Hematopoietic multipotent progenitor cell treated with erythropoietin and hydrocortisone succinate and interleukin-3 and kit ligand, for 15 days (in vitro differentiated cells): ENCODE measurements around the gene SLC22A23.

Experiments
- DNase-seq: peaks from one replicate; pipeline ENCODE4 v3.0.0-alpha.2; 2015; ENCODE audit warnings: low spot score

SLC22A23 gene

GRCh38 chr6:3283241-3283640 is 173.6 kb downstream of the SLC22A23 start:
- DNase-seq: no peak

DNA sequence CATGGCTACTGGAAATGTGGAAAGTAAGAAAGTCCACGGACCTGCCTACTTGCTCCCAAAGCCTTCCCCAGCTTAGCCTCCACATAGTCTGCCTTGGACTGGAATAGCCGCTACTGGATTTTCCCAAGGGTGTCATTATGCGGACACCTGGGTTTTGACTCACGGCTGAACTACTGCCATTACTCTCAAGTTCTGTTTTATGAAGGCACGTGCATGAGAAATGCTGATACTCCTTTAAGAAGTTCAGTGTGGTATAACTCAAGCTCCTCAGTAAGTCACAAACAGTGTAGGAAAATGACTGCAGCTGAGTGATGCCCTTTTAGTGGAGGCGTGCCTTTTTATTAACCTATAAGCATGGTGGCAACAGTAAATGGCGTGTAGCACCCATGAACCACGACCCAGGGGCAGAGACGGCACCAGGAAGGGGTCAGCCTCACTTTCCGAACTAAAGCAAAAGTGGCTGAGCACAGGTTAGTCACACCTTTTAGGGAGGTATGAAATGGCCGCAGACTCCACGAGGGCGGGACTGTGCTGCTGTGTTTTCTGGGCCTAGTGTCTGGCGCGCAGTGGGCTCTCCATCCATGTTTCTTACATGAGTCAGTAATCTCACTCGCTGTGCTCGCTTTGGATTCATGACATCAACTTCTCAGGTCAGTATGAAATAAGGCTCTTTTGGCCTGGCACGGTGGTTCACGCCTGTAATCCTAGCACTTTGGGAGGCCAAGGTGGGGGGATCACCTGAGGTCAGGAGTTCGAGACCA is 174.2 kb downstream of the SLC22A23 start:
- no peak for DNase-seq

- no peak for DNase-seq
Observed at GRCh38 chr6:3281631-3282475, 175.0 kb downstream of the SLC22A23 start.

GRCh38 chr6:3280866-3281465 is 175.9 kb downstream of the SLC22A23 start:
- no peak for DNase-seq

GRCh38 chr6:3280091-3280490 is 176.8 kb downstream of the SLC22A23 start:
- no peak for DNase-seq

DNA sequence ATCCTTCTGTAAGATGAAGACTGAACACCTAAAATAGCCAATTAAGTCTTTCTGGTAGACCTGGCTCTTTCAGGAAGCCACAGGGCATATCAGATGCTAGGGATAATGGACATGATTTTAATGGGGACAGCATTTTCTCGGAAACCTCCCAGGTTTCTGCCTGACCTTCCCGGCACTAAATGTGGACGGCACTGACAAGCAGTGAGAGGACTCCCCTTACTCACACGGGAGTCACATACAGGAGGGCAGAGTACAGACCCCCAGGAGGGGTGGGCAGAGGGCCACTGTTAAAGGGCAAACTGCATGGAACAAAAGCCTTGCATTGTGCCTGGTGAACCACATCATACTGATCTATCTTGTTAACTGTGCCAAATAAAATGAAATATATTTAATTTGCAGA is 178.2 kb downstream of the SLC22A23 start:
- no peak for DNase-seq

- no peak for DNase-seq
Observed at GRCh38 chr6:3277851-3278416, 178.9 kb downstream of the SLC22A23 start.

DNA sequence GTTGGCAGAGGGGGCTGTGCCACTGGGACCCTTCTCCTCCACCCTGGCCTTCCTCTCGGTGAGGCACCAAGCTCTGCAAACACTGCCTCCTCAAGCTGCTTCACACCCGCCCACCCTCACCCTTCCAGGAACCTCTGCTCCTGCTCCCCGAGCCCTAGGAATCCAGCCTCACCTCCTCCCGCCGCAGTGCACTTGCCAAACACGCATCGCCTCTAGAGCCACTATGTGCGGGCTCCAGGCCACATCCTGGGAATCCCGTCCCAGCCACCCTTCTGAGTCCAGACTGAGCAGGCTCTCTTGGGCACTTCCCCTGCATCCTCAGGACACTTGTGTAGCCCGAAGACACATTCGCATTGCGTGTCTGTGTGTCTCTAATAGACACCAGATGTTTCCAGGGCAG is 179.6 kb downstream of the SLC22A23 start:
- DNase-seq: no peak

GRCh38 chr6:3276174-3277167 is 180.4 kb downstream of the SLC22A23 start:
- DNase-seq: no peak

- no peak for DNase-seq
Observed at GRCh38 chr6:3273707-3274521, 182.9 kb downstream of the SLC22A23 start.

DNA sequence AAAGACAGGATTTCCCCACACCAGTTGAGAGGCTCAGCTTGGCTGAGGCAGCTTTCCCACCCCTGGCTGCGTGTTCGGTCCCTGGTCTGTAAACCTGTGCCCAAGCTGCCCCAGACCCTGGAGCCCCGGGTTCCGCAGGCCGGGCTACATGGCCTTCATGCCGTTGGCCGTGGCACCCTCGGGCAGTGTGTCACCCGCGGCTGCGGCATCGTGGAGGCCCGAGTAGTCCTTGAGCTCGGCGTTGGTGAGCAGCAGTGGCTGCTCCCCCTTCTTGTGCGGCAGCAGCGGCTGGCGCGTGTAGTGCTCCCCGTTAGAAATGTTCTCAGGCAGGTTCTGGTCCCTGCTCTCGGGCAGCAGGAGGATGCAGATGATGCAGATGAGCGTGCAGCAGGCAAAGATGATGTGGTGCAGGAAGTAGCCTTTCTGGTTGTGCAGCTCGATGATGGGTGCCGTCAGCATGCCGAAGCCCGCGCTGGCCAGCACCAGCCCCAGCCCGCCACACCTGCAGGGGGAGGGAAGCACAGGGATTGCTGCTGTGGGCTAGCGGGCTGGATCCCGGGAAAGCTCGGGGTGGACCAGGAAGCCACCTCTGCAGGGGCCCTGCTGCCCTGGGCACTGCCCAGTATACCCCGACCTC is 183.8 kb downstream of the SLC22A23 start:
- no peak for DNase-seq

DNA sequence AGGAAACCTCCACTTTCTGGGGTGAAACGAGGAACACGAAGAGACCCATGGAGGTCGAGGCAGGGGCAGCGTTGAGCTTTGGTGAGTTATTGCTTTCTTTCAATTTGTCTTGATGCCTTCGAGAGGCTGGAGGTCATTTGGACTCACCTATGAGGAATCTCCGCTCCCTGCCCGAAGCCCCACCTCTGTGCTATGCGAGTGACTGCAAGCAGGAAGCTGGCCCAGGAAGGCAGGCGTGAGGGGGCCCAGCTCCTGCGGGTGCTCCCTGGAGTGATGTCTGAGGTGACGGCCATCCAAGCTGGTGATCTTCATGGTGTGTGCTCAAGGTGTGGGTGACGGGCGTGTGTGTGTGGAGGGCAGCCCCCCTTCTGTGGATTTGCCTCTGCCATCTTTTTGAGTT is 185.1 kb downstream of the SLC22A23 start:
- DNase-seq: no peak

- no peak for DNase-seq
Observed at GRCh38 chr6:3270258-3270657, 186.6 kb downstream of the SLC22A23 start.

GRCh38 chr6:3269281-3269975 is 187.4 kb downstream of the SLC22A23 start:
- DNase-seq: no peak

DNA sequence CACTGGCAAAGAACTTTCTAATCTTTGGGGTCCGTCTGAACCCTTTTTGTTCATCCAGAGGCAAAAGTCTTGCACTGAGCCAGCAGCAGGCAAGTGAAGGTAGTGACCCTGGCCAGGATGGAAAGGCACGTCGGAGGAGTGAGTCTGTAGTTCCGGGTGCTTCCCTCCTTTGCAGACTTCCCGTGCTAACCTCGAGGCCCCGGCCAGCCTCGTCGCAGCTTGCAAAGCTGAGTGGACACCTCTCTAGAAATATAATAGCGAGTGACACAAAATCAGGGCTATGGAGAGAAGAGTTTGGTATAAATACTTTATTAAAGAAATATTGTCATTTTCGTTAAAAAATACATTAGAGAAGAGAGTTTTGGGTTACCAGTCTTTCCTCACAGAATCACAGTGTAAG is 188.2 kb downstream of the SLC22A23 start:
- no peak for DNase-seq

- no peak for DNase-seq
Observed at GRCh38 chr6:3267162-3267561, 189.7 kb downstream of the SLC22A23 start.

- no peak for DNase-seq
Observed at GRCh38 chr6:3266170-3266569, 190.7 kb downstream of the SLC22A23 start.

GRCh38 chr6:3265671-3266070 is 191.2 kb downstream of the SLC22A23 start:
- no peak for DNase-seq

DNA sequence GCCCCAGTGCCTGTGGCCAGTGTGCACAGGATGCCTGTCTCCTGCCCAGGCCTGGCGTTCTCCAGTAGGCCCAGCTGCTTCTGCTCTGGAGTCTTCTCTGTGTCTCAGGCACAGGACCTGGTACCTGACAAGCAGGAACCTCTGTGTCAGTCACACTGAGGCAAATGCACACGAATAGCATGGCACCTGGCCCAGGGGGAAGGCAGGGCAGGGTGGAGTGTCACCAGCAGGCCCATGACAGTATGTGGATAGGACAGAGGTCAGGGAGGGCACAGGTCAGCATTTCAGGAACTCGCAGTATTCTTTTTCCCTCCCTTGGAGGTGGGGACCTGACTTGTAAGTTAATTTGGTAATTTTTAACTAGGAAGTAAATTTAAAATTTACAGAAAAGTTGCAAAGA is 192.5 kb downstream of the SLC22A23 start:
- no peak for DNase-seq
